Astrocyte of the cerebellum (primary cell): ENCODE measurements around the gene ZNF865.

Experiments used
- DNase-seq: peaks from one replicate; pipeline ENCODE4 v3.0.0-alpha.2; 2011; ENCODE audit warnings: low read depth
- H3K4me3 ChIP-seq: 2 replicates; pipeline ENCODE4 v1.5.1; 2011; ENCODE audit warnings: mild to moderate bottlenecking, low read depth, low read length, moderate library complexity
- CTCF ChIP-seq: IDR thresholded peaks from 2 replicates; pipeline ENCODE4 v1.5.1; 2012; ENCODE audit warnings: low read length, low read depth, moderate library complexity, mild to moderate bottlenecking; ENCODE audit errors: missing control alignments
- in situ Hi-C: cut with HindIII; loops from 2 replicates; pipeline ENCODE4 v1.10.0; 2017; ENCODE audit warnings: low sequenced_read_pairs

The ZNF865 gene

GRCh38 chr19:55663846-55664536 lies 58.5 kb downstream of the ZNF865 start:
- TF ChIP-seq CTCF, result no peak
- in situ Hi-C loops, result no loop called here
- no peak for DNase-seq
- H3K4me3 ChIP-seq, result no peak overlapping the region

GRCh38 chr19:55666343-55667005 lies 61.0 kb downstream of the ZNF865 start:
- in situ Hi-C loops, result no loop called here
- no peak overlapping the region for H3K4me3 ChIP-seq
- TF ChIP-seq CTCF, result no peak
- no peak for DNase-seq
